ENCODE data around the gene PLXNA4.

PLXNA4 gene

GRCh38 chr7:132218876-132219275, 357.4 kb downstream of the PLXNA4 start:
- no peak for TF ChIP-seq GABPA (IDR thresholded peaks at IDR 0.05; ENCODE audit: low read depth)
- TF ChIP-seq CTCF (IDR thresholded peaks at IDR 0.05; ENCODE audit: insufficient read depth, low read length): no peak
- no peak for TF ChIP-seq POLR2AphosphoS5 (IDR thresholded peaks at IDR 0.05; ENCODE audit: low read depth)
- TF ChIP-seq SPI1 (IDR thresholded peaks at IDR 0.05; ENCODE audit: borderline replicate concordance, low read depth): no peak
- no peak for TF ChIP-seq REST (IDR thresholded peaks at IDR 0.05; ENCODE audit: insufficient replicate concordance, low read depth)
- DNase-seq (ENCODE audit: low read depth in 1 of 2, low spot score in 1 of 2): no peak
- H3K27me3 ChIP-seq (ENCODE audit: insufficient read depth, poor library complexity, severe bottlenecking): no peaks in the 10 kb centered on the region
- no peak overlapping the region for H3K27ac ChIP-seq (replicated peaks)
- H3K4me3 ChIP-seq (replicated peaks; ENCODE audit: insufficient read depth, low read length): no peak overlapping the region

- Histone ChIP-seq H3K27ac (replicated peaks) (no peak overlapping the region), H3K27me3 (ENCODE audit: insufficient read depth, poor library complexity, severe bottlenecking) (no peaks in the 10 kb centered on the region), H3K4me3 (replicated peaks; ENCODE audit: insufficient read depth, low read length) (no peak overlapping the region)
- no peak for DNase-seq (ENCODE audit: low read depth in 1 of 2, low spot score in 1 of 2)
- TF ChIP-seq REST (IDR thresholded peaks at IDR 0.05; ENCODE audit: insufficient replicate concordance, low read depth) (no peak), POLR2AphosphoS5 (IDR thresholded peaks at IDR 0.05; ENCODE audit: low read depth) (no peak), GABPA (IDR thresholded peaks at IDR 0.05; ENCODE audit: low read depth) (no peak), CTCF (IDR thresholded peaks at IDR 0.05; ENCODE audit: insufficient read depth, low read length) (no peak), SPI1 (IDR thresholded peaks at IDR 0.05; ENCODE audit: borderline replicate concordance, low read depth) (no peak)
Measured at GRCh38 chr7:132216847-132217525, 359.3 kb downstream of the PLXNA4 start.

- no peaks in the 10 kb centered on the region for H3K27me3 ChIP-seq (ENCODE audit: insufficient read depth, poor library complexity, severe bottlenecking)
- DNase-seq (ENCODE audit: low read depth in 1 of 2, low spot score in 1 of 2): no peak
- TF ChIP-seq SPI1 (IDR thresholded peaks at IDR 0.05; ENCODE audit: borderline replicate concordance, low read depth): no peak
- no peak for TF ChIP-seq GABPA (IDR thresholded peaks at IDR 0.05; ENCODE audit: low read depth)
- no peak for TF ChIP-seq REST (IDR thresholded peaks at IDR 0.05; ENCODE audit: insufficient replicate concordance, low read depth)
- TF ChIP-seq POLR2AphosphoS5 (IDR thresholded peaks at IDR 0.05; ENCODE audit: low read depth): no peak
- no peak for TF ChIP-seq CTCF (IDR thresholded peaks at IDR 0.05; ENCODE audit: insufficient read depth, low read length)
- no peak overlapping the region for H3K27ac ChIP-seq (replicated peaks)
- no peak overlapping the region for H3K4me3 ChIP-seq (replicated peaks; ENCODE audit: insufficient read depth, low read length)
Measured at GRCh38 chr7:132214452-132214851, 361.8 kb downstream of the PLXNA4 start.
